DMS53 treated with DMSO at 0.1 percent for 48 hours (cell line): ENCODE data around the gene CRHBP.
"Not testable (repeated sequence)": the region's sequence is repeated elsewhere in the genome, so short reads cannot be mapped to it uniquely, and the experiment has no call there.

Source experiments
- DNase-seq: peaks from one replicate; lab custom pipeline; 2025; ENCODE audit not compliant: unreplicated experiment; lab: John Stamatoyannopoulos, UW

The CRHBP gene, protein sequence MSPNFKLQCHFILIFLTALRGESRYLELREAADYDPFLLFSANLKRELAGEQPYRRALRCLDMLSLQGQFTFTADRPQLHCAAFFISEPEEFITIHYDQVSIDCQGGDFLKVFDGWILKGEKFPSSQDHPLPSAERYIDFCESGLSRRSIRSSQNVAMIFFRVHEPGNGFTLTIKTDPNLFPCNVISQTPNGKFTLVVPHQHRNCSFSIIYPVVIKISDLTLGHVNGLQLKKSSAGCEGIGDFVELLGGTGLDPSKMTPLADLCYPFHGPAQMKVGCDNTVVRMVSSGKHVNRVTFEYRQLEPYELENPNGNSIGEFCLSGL

DNA sequence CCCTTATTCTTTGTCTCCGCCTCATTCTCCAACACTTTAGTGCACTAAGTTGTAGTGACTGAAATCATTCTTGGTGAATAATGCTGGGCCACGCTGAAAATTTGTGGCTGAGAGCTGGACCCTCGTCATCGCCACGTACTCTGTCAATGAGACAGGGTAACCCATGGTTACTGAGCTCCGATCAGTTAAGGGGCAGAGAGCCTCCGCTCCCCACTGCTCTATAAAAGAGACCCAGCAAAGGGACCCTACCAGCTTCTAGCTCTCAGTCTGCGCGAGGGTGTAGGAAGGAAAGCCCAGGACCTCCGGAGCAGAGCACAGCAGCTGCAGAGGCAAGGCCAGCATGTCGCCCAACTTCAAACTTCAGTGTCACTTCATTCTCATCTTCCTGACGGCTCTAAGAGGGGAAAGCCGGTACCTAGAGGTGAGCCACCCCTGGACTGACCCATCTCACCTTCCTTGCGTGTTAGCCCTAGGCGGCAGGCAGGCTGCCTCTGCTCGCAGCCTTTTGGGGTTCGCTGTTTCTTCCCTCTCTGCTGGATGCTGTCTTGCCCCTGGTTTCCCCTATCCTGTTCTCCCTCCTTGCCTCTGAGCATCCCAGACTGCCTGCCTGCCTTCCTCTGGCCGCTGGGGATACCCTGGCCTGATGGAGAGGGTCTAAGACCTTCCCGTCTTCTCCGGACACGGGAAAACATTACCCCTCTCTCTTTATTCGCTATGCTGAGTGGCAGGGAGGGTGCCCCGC lies at the start of gene CRHBP:
Gene CRHBP (plus strand): TSS at position 251 of the 742 bp plus-strand sequence. CDS start 90 bp downstream, at position 341.
- DNase-seq = no peak

DNA sequence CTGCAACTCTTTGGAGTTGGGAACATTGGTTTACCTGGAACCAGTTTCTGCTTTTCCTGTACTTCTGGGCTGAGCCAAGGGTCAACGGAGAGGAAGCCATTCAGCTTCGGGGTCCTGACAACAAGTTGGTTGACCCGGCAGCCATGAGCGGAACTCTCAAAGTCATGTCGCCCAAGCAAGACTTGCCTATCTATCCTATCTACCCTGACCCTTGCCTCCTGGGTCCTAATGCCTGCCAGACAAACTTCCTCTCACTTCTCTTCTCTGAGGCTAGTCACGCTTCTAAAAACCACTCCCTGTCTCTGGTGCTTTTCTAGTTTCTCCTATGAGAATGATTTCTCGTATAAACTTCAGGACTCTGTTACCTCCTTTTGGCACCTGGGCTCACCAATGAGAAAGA lies 44.7 kb upstream of the CRHBP start:
- DNase-seq = no peak

DNA sequence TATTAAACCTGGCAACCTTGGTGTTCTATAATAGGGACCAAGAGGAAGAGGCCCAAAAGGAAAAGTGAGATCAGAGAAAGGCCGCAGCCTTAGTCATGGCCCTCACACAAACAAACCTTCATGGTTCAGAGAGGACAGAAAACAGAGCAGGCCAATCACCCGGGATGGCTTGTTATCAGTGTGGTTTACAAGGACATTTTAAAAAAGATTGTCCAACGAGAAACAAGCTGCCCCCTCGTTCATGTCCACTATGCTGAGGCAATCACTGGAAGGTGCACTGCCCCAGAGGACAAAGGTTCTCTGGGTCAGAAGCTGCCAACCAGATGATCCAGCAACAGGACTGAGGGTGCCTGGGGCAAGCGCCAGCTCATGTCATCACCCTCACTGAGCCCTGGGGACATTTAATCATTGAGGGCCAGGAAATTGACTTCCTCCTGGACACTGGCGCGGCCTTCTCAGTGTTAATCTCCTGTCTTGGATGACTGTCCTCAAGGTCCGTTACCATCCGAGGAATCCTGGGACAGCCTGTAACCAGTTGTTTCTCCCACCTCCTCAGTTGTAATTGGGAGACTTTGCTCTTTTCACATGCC lies 42.4 kb upstream of the CRHBP start:
- not testable (repeated sequence) for DNase-seq

DNA sequence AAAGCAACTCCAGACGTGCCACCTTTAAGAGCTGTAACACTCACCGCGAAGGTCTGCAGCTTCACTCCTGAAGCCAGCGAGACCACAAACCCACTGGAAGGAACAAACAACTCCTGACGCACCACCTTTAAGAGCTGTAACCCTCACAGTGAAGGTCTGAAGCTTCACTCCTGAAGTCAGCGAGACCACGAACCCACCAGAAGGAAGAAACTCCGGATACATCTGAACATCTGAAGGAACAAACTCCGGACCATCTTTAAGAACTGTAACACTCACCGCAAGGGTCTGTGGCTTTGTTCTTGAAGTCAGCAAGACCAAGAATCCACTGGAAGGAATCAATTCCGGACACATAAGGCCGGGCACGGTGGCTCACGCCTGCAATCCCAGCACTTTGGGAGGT lies 38.2 kb upstream of the CRHBP start:
- not testable (repeated sequence) for DNase-seq

DNA sequence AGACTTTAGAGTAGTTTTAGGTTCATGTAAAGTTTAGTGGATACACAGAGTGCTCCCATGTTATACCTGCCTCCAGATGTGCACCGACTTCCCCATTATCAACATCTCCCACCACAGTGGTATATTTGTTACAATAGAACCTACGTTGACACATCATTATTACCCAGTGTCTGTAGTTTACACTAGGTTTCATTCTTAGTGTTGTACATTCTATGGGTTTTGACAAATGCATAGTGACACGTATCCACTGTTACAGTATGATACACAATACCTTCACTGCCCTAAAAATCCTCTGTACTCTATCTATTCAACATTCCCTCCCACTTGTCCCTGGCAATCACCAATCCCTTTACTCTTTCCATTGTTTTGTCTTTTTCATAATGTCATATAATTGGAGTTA lies 34.3 kb upstream of the CRHBP start:
- DNase-seq = no peak

DNA sequence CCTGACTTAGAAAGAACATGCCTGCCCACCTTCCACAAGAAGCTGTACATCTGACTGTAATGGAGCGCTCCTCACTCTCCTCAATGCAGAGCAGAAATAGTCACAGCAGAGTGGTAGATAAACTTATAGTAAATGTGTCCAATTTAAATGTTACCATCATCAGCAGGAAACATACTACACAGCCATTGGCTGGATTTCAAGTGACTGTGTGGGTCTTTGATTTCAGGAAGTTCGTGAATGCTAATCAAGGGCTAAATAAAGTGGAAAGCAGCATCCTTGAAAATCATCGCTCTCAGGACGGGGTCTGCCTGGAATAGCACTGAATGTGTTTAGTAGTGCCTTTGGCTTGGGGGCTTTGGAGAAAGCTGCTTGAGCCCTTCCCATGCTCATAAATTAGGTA lies 32.4 kb upstream of the CRHBP start:
- DNase-seq = no peak

DNA sequence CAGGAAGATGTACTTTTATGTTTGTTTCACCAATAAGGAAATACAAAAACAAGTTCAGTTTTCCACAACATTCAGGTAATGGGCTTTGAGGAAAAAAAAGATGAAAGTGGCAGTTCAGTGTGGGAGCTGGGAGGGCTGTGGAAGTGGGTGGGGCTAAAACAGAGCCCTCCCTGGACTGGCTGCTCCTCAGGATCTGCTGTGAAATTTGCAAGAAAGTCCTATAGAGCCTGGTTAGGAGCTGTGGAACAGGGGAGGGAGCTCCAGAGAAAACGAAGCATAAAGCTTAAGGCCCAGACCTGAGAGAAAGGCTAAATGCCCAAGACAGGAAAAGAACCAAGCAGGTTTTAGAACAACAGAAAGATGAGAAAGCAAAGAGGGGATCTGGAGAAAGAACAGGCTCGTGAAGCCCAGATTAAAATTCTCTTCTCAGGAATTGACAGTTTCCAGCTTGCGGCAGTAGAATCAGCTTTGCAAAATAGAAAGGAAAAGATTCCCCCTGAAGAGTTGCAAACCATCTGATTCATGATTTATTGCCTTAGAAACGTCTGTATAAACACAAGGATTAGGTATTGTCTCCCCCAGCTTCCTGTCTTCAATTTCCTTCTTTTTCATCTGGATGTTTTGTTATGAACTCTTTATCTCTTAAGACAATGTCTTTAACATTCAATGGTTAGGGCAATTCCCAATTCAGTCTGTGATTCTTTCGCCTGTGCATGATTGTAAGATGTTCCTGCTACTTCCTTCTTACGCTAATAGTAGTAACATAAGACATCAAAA lies 26.3 kb upstream of the CRHBP start:
- DNase-seq = no peak

DNA sequence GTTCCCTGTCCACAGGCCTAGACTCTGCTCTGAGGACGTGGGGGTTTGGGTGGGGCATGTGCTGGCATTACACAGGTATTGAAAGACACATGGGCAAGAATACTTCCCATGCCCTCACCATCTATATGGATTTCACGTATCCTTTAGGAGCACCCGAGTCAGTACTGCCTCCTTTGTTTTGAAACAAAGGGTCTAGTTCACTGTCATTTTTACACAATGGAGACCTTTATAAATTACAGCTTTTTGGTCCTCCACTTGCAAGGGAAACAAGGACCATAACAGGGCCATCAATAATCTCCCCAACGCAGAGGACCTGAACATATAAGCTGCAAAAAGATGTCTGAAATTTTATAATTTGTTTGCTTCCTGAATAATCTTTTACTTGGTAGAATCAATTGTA lies 24.9 kb upstream of the CRHBP start:
- DNase-seq = no peak

DNA sequence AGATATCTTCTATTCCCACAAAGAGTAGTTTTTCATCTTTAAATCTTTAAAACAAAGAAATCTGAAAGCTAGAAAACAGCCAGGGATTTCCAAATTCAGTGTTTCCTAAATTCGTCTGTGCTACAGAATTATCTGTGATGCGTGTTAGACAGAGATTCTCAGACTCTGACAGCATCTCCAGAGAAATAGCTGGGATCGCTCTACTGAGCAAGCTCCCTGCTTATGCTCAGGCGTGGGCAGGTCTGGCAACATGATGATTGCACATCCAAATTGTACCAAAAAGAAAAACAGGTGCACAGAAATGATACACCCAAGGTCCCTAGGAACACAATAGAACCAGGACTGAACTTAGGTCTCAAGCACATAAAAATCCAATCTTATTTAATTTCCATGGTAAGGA lies 22.8 kb upstream of the CRHBP start:
- DNase-seq = no peak

DNA sequence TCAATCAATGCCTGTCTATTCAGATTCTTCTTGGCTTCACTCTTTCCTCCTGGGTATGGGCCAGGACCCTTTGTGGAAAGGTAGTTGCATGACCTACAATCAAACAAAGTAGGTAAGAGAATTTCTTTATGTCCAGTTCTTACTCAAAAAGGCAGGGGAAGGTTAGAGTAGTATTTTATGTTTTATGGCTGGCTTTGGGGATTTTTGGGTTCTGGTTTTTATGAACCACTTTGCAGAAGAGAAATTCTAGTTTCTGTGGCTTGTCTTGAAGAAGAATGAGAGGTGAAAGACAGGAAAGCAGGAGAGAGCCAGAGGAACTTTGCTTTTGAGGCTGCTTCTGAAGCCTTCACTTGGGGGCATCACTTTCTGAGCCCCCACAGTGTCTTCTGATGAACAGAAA lies 14.7 kb upstream of the CRHBP start:
- DNase-seq = no peak

DNA sequence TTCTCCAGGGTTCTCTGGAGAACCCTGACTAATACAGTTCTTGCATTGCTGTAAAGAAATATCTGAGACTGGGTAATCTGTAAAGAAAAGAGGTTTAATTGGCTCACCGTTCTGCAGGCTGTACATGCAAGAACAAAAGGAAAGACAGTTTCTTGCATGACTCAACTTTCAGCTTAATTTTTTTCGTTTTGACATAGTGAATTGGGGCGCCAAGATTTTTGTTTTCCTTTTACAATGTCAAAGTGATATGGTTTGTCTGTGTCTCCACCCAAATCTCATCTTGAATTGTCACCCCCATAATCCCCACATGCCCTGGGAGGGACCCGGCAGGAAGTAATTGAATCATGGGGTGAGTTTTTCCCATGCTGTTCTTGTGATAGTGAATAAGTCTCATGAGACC lies 11.8 kb upstream of the CRHBP start:
- no peak for DNase-seq

DNA sequence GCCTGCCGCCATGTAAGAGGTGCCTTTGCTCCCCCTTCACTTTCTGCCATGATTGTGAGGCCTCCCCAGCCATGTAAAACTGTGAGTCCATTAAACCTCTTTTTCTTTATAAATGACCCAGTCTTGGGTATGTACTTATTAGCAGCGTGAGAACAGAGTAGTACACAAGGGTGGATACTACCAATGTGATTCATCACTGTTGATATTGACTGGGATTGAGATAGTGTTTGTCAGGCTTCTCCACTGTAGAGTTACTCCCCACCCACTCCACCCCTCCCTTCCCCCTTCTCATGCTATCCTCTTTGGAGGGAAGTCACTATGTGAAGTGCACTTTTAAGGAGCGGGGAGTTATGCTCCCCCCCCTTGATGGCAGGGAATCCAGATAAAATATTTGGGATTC lies 11.4 kb upstream of the CRHBP start:
- no peak for DNase-seq

DNA sequence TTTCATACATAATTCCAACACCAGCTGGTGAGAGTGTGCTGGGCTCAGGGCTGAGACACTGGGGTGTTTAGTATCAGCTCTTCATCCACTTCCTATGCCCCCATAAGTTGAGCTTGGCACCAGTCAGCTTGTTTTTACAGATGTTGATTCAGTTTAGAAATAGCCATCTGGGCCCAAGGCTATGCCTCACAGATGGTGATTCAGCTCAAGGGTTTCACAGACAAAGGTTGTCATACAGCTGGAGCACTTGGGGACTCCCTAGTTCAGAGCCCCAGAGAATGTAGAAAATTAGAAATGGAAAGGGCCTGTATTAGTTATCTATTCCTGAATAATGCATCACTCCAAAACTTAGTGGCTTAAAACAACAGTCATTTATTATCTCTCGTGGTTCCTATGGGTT lies 10.3 kb upstream of the CRHBP start:
- no peak for DNase-seq

DNA sequence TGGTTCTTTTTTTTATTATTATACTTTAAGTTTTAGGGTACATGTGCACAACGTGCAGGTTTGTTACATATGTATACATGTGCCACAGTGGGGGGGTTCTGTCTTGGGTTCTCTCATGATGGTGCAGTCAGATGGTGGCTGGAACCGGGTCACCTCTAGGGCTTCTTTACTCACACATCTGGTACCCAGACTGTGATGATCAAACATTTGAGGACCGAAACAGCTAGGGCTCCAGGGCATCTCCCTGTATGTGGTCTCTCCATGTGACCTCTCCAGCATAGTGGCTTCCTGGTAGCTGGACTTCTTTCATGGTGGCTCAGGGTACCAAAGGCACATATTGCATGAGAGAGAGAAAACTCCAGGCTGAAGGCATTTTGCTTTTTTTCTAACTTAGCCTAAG lies 9.8 kb upstream of the CRHBP start:
- no peak for DNase-seq

DNA sequence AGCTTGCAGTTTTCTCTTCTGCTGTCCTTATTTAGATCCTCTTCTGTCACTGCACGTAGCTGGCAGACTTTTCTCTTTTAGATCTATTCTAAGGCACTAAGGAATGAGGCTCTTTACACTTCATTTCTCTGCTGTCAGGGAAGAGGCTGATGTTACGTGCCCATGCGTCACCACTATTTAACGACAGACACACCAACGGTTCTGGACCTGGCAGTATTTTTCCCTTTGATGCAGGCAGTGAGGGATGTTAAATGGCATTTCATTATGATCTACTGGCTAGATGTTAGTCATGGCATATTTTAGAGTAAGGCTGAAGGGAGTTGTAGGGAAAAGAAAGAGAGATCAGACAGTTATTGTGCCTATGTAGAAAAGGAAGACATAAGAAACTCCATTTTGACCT lies 8.2 kb upstream of the CRHBP start:
- no peak for DNase-seq

DNA sequence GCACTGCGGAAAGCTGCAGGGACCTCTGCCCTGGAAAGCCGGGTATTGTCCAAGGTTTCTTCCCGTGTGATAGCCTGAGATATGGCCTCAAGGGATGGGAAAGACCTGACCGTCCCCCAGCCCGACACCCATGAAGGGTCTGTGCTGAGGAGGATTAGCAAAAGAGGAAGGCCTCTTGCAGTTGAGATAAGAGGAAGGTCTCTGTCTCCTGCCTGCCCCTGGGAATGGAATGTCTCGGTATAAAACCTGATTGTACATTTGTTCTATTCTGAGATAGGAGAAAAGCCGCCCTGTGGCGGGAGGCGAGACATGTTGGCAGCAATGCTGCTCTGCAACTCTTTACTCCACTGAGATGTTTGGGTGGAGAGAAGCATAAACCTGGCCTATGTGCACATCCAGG lies 7.6 kb upstream of the CRHBP start:
- DNase-seq = not testable (repeated sequence)

DNA sequence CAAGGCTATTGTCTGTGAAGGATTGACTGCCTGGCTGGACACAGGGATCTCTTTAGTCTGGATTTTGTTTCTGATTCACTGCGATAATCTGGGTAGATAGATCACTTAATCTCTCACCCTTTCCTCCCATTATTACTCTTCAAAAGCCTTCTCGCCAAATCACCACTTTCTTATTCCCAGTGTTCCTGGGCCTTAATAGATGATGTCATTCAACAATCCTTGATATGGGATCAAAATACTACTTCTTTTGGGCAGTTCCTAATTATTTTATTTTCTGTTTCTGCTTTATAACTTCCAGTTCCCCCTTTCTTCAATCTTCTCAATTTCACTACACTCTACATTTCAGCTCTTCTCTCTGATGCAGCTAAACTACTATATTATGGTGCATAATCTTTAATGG lies 6.8 kb upstream of the CRHBP start:
- no peak for DNase-seq

DNA sequence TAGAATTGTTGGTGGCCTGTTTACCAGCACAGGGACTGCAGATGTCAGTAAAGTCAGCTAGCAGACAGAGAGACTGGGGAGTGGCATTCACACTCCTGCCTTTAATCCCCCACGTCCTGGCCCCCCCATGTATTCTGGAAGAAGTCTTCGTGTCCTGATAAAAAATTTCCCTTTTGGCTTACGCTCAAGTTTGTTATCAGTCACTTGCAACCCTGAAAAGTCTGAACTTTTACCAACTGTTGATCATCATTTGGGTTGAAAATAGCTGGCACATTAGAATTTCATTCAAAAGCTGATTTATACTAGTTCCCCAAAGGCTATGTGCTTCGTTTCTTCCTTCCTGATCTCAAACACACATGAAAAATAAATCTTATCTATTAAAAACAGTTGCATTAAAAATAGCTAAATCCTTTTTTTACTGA lies 5.8 kb upstream of the CRHBP start:
- no peak for DNase-seq

DNA sequence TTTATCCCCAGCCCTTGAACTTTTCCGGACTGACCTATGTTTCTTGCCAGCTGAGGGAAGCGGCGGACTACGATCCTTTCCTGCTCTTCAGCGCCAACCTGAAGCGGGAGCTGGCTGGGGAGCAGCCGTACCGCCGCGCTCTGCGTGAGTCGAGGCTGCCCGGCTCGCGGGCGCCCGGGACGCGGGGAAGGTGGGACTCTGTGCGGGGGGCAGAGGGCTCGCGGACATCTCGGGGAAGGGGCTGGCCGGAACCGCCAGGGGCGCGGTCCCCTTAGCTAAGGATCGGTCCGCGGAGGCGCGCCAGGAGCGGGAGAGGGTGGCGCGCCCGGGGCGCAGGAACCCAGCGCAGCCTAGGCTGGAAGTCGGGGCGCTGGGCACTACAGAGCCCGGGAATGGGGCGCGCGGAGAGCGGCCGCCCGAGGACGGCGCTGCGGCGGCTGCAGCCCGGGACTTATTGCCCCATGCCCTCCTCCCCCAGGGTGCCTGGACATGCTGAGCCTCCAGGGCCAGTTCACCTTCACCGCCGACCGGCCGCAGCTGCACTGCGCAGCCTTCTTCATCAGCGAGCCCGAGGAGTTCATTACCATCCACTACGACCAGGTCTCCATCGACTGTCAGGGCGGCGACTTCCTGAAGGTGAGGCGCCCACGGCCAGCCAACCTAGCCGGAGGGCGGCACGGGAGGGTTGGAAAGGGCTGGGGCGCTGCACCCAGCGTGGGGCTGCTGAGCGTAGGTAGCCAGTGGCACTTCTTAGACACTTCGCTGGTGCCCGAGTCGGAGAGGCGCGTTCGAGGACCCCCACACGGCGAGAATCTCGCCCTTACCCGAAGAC lies 922 bp downstream of the CRHBP start:
- DNase-seq = no peak

DNA sequence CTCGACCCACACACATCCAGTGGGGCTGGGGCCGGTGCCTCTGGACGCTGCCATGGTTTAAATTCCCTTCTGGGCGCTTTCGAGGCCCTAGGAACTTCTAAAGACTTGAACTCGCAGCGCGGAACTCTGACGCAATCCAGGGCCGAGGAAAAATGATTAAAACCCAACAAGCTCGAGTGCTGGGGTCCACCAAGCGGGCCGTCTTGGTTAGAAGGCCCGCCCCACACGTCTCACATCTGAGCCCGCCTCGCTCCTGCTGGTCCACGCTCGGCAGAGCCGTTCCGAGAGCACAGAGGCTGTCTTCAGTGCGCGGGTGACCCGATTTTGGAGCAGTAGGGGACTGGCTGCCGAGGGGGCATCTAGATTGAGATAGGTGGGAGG lies 1.5 kb downstream of the CRHBP start:
- no peak for DNase-seq

DNA sequence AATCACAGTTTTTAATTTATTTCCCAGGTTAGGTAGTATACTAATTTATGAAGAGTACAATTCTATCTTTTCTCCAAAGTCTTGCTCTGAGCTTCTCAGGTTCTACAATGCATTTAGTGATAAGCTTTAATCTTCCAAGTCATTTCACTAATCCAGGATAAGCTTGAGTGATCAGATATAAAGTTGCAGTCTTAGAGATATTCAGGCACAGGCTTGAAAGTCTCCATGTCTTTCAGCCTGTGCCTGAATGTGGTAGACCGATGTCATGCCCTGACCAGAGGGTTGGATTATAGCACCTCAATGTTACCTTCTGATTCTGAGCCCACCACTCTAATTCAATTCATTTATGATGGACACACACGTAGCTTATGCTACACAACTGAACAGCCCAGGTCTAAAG lies 3.2 kb downstream of the CRHBP start:
- DNase-seq = no peak
